Keratinocyte (primary cell): Measurements from ENCODE around the gene GRM3. TPM values are rescaled to one million over a fixed set of nuclear protein-coding genes. Genes with fewer than 3 reads are reported as not detected.

Experiments used
- DNase-seq: peaks from one replicate; pipeline ENCODE4 v3.0.0-alpha.2; 2011; ENCODE audit warnings: low read depth, missing footprints, low spot score
- FAIRE-seq: peaks from 2 replicates; lab custom pipeline; 2011; peaks lifted over from hg19 to GRCh38; lab: Jason Lieb, UNC
- H2AFZ ChIP-seq: 2 replicates; pipeline ENCODE4 v1.6.0; 2012; ENCODE audit warnings: low read length, control low read depth, inconsistent platforms; ENCODE audit not compliant: control insufficient read depth
- H3K27ac ChIP-seq: 2 replicates; pipeline ENCODE4 v1.5.1; 2011; ENCODE audit warnings: low read length; ENCODE audit not compliant: control insufficient read depth, insufficient read depth
- H3K27me3 ChIP-seq: 3 replicates; pipeline ENCODE4 v1.6.0; 2011; ENCODE audit warnings: low read length; ENCODE audit not compliant: control insufficient read depth, insufficient read depth; ENCODE audit errors: extremely low read depth
- H3K36me3 ChIP-seq, 2 experiments: 2 replicates in 1 of 2; 3 replicates in 1 of 2; pipeline ENCODE4 v1.5.1; 2011; ENCODE audit warnings: low read length in 2 of 2, mild to moderate bottlenecking in 1 of 2; ENCODE audit not compliant: control insufficient read depth in 2 of 2, insufficient read depth in 2 of 2; ENCODE audit errors: extremely low read depth in 1 of 2
- H3K4me1 ChIP-seq: 3 replicates; pipeline ENCODE4 v1.5.1; 2011; ENCODE audit warnings: low read length; ENCODE audit not compliant: control insufficient read depth, insufficient read depth; ENCODE audit errors: extremely low read depth
- H3K4me2 ChIP-seq: 3 replicates; pipeline ENCODE4 v1.6.0; 2011; ENCODE audit warnings: low read depth, low read length; ENCODE audit not compliant: control insufficient read depth, insufficient read depth; ENCODE audit errors: extremely low read depth
- H3K4me3 ChIP-seq, 3 experiments: fragments of 200-600 bp in 1 of 3; sonication (generic) in 1 of 3; 2 replicates in 2 of 3; 3 replicates in 1 of 3; pipeline ENCODE4 v1.5.1; 2011 to 2016; ENCODE audit warnings: low read length in 3 of 3, mild to moderate bottlenecking in 3 of 3, control low read depth in 2 of 3, inconsistent platforms in 1 of 3, low read depth in 1 of 3, mixed read lengths in 1 of 3, mixed run types in 1 of 3, moderate library complexity in 1 of 3; ENCODE audit not compliant: control insufficient read depth in 2 of 3, insufficient read depth in 2 of 3; ENCODE audit errors: extremely low read depth in 1 of 3
- H3K79me2 ChIP-seq: 2 replicates; pipeline ENCODE4 v1.6.0; 2012; ENCODE audit warnings: low read length; ENCODE audit not compliant: control insufficient read depth, insufficient read depth
- H3K9ac ChIP-seq: 3 replicates; pipeline ENCODE4 v1.6.0; 2011; ENCODE audit warnings: low read length; ENCODE audit not compliant: control insufficient read depth, insufficient read depth; ENCODE audit errors: extremely low read depth
- H3K9me1 ChIP-seq: 3 replicates; pipeline ENCODE4 v1.6.0; 2011; ENCODE audit warnings: low read length; ENCODE audit not compliant: control insufficient read depth, insufficient read depth; ENCODE audit errors: extremely low read depth
- H3K9me3 ChIP-seq: 2 replicates; pipeline ENCODE4 v1.5.1; 2012; ENCODE audit warnings: low read depth, low read length; ENCODE audit not compliant: control insufficient read depth
- H4K20me1 ChIP-seq: 3 replicates; pipeline ENCODE4 v1.6.0; 2011; ENCODE audit warnings: low read length; ENCODE audit not compliant: control insufficient read depth, insufficient read depth; ENCODE audit errors: extremely low read depth
- CTCF ChIP-seq, 3 experiments: IDR thresholded peaks in 1 of 3; conservative IDR thresholded peaks in 1 of 3; optimal IDR thresholded peaks in 1 of 3; 2 replicates in 2 of 3; 3 replicates in 1 of 3; pipeline versions ENCODE3 to v1.5.1; 2011; ENCODE audit warnings: low read length in 3 of 3, mild to moderate bottlenecking in 3 of 3, moderate library complexity in 2 of 3, control low read depth in 1 of 3, inconsistent platforms in 1 of 3; ENCODE audit not compliant: insufficient read depth in 2 of 3; ENCODE audit errors: extremely low read depth in 1 of 3
- EZH2 ChIP-seq: IDR thresholded peaks from one replicate; pipeline ENCODE4 v1.6.1; 2012; ENCODE audit warnings: inconsistent platforms, mild to moderate bottlenecking, low read length, moderate library complexity
- dilution Hi-C: fragments of 300-500 bp; cut with MboI; formaldehyde crosslinking; loops from one replicate; pipeline ENCODE4 v1.7.0; 2020; ENCODE audit warnings: low sequenced_read_pairs; ENCODE audit not compliant: extremely low pct_ligation_motif_present
- polyA plus RNA-seq, 5 experiments: library from polyadenylated mRNA; depleted of rRNA in 3 of 5; stranded (reverse) in 3 of 5; stranded (forward) in 1 of 5; unstranded in 1 of 5; fragments of >200 nt; gene quantifications; 1 replicate in 1 of 5; 2 replicates in 3 of 5; 3 replicates in 1 of 5; pipeline versions ENCODE4 v1.2.1 to v1.2.3, GENCODE V29; 2011 to 2012; ENCODE audit warnings: missing spikeins in 2 of 5, low read depth in 1 of 5, low replicate concordance in 1 of 5

GRM3 gene
- polyA plus RNA-seq, 1 donor (not counting 4 experiments of a cell fraction or from before 2014, with no cell fraction given) = not detected

- no peak for FAIRE-seq
- Histone ChIP-seq H3K9me1 (no peaks in the 10 kb centered on the region), H3K79me2 (no peaks in the 10 kb centered on the region)
These were observed 21.3 kb downstream of the GRM3 start for GRCh38 chr7:86664991-86665390.

GRCh38 chr7:86665669-86666068, 22.0 kb downstream of the GRM3 start:
- H3K36me3 ChIP-seq = no peaks in the 10 kb centered on the region
- no peaks in the 10 kb centered on the region for H3K79me2 ChIP-seq
- no peaks in the 10 kb centered on the region for H3K9me3 ChIP-seq
- H3K4me2 ChIP-seq = no peak overlapping the region
- FAIRE-seq = no peak
- H4K20me1 ChIP-seq = no peaks in the 10 kb centered on the region
- no peak overlapping the region for H3K4me3 ChIP-seq
- dilution Hi-C loops = no loop called here
- no peaks in the 10 kb centered on the region for H3K9me1 ChIP-seq
- H3K4me1 ChIP-seq = no peaks in the 10 kb centered on the region
- no peak overlapping the region for H2AFZ ChIP-seq
- H3K27ac ChIP-seq = no peak overlapping the region
- DNase-seq = no peak
- no peaks in the 10 kb centered on the region for H3K27me3 ChIP-seq
- no peak overlapping the region for H3K9ac ChIP-seq
- TF ChIP-seq CTCF (optimal IDR thresholded peaks at IDR 0.05 in 1 of 3, IDR thresholded peaks at IDR 0.05 in 1 of 3, conservative IDR thresholded peaks at IDR 0.05 in 1 of 3; ENCODE audit: extremely low read depth in 1 of 3, insufficient read depth in 2 of 3, low read length in 3 of 3) (no peak), EZH2 (no peak)

More at GRCh38 chr7:86664991-86665390, 21.3 kb downstream of the GRM3 start:
- no peaks in the 10 kb centered on the region for H3K4me1 ChIP-seq
- no peaks in the 10 kb centered on the region for H3K36me3 ChIP-seq
- H3K9ac ChIP-seq = no peak overlapping the region
- DNase-seq = no peak
- no peak overlapping the region for H2AFZ ChIP-seq
- H3K9me3 ChIP-seq = no peaks in the 10 kb centered on the region
- H3K4me3 ChIP-seq = no peak overlapping the region
- no peak overlapping the region for H3K27ac ChIP-seq
- TF ChIP-seq CTCF (optimal IDR thresholded peaks at IDR 0.05 in 1 of 3, IDR thresholded peaks at IDR 0.05 in 1 of 3, conservative IDR thresholded peaks at IDR 0.05 in 1 of 3; ENCODE audit: extremely low read depth in 1 of 3, insufficient read depth in 2 of 3, low read length in 3 of 3) = no peak
- TF ChIP-seq EZH2 = no peak
- dilution Hi-C loops = no loop called here
- no peaks in the 10 kb centered on the region for H4K20me1 ChIP-seq
- H3K27me3 ChIP-seq = no peaks in the 10 kb centered on the region
- H3K4me2 ChIP-seq = no peak overlapping the region
